NCI-H1694 treated with DMSO at 0.1 percent for 48 hours (cell line): ENCODE results near the gene PLPPR1.

Experiments used
- DNase-seq: peaks from one replicate; lab custom pipeline; 2025; lab: John Stamatoyannopoulos, UW

The PLPPR1 gene

DNA sequence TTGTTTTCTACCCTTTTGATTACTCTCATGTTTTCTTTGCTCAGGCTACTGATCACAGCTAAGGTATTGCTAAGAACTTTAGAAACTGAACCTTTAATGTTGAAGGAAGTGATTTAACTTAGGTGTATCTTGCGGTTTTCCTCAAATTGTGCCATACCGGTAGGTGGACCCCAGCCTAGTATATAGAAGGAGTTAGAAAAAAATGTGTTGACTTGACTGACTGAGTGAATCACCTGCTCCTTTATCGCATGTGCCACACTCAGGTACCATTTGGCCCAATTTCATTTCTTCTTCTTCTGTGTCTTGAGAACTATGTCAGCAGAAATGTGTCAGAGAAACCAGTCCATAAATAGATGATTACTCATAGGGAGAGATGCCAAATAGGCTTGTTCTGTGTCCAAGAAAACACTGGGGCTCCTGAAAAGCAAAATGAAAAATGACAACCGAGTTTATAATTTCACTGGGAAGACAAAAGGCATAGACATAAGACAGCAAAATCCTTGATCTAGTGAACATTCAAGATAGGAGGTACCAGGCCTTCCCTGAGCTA is 19.4 kb downstream of the PLPPR1 start:
- DNase-seq, result peak; percentile 1

DNA sequence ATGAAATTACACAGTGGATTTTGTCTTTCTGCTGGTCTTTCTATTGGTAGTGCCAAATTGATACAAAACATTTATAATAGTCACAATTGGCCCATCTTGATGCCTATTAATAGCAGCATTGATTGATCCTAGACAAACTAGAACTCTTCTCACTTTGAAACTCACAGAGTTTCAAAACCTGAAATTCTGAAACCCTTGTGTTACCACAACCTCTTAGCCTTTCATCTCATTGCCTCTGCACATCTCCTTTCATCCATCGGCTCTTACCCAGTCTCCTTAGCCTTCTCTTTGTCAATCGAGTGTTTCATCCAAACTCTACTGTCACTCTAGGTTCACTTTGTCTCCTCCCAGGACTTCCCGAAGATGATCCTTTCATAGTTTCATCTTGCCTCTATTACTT is 22.1 kb downstream of the PLPPR1 start:
- DNase-seq, result no peak

DNA sequence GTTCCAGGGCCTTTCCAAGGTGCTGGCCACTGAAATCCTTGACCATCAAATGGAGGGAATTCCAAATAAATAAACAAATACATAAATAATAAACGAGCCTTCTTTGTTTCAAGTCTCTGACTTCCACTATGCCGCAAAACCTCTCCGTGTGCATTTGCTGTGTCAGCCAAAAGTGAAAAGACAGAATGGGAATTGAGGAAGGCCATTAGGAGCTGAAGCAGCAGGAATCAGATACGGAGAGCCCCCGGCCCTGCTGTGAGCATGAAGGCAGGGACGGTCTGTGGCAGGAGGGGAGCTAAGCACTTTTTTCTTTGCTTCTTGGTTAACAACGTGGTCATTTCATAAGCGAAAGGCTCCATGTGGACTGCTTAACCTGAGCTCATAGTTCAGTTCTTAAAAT is 26.1 kb downstream of the PLPPR1 start:
- DNase-seq, result no peak

GRCh38 chr9:101055516-101055915 is 27.0 kb downstream of the PLPPR1 start:
- no peak for DNase-seq

GRCh38 chr9:101062686-101063085 is 34.2 kb downstream of the PLPPR1 start:
- no peak for DNase-seq

GRCh38 chr9:101063192-101063591 is 34.7 kb downstream of the PLPPR1 start:
- DNase-seq, result no peak

DNA sequence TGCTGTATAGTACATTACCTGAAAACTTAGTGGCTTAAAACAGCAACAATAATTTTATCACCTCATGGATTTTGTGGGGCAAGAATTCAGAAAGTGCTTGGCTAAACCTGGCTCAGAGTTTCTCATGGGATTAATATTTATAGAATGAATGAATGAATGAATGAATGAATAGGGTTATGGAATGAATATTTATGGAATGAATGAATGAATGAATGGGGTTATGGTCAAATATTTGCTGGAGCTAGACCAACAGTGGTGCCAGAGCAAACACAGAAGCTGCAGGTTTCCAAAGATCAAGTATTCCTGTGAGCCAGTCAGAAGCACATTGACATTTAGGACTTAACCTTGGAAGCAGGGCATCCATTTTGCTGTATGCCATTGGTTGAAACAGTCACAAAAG is 35.7 kb downstream of the PLPPR1 start:
- no peak for DNase-seq

DNA sequence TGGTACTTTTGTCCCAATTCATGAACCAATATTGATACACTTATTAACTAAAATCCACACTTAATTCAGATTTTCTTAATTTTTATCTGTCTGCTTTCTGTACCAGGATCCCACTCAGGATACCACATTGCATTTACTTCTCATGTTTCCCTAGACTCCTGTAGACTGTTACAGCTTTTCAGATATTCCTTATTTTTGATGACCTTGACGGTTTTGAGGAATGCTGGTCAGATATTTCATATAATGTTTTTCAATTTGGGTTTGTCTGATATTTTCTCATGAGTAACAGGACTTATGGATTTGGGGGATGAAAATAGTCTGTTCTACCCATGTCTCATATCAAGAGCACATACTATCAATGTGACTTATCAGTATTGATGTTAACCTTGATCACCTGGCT is 37.4 kb downstream of the PLPPR1 start:
- DNase-seq, result no peak

- DNase-seq, result no peak
These were observed 40.2 kb downstream of the PLPPR1 start for GRCh38 chr9:101068696-101069095.

DNA sequence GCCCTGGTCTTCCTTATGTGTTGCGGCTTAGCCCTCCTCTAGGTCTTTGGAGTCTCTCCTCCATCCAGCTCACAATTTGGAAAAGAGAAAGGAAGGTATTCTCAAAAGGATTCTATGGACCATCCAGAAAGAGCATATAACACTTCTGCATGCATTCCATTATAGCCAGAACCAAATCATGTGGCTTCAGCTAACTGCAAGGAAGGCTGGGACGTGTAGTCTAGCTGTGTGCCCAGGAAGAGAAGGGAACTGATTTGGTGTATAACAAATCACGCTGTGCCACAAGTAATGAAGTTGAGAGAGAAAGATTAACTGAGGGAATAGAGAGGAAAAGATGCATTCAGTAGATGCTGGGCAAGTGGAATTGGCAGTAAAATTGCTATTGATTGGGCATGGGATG is 43.7 kb downstream of the PLPPR1 start:
- no peak for DNase-seq

DNA sequence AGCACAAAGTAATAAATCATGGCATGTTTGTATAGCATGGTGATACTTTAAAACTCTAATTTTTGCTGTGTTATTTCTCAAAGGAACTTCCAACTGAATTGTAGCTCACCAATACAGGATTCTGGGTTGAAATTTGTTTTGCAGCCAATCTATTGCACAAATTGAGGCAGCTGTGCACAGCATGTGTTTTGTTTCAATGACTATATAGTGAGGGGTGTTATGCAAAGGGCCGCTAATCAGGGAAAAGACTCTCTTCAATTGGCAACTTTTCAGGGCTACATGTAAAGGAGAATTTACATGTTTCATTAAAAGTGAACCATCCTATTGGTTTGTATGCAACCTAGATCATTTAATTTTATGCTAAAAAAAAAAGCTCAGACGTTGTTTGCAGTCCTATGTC is 44.6 kb downstream of the PLPPR1 start:
- DNase-seq, result peak; percentile 21

DNA sequence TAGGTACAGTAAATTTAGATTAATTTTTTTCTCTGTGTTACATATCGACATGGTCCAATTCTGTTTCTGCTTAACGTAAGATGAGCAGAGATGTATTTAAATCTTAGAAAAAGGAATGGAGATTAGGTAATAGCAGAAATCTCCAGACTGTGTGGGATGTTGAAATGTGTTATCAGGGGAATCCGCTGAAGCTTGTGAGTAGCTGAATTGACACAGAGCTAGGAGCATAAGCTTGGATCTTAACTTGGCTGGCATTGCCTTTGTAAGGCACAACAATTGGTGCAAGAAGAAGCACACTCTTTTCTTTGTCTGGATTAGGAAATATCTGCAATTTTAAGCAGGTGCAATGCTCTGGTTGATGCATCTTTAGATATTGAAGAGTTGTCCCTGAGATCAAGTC is 53.1 kb downstream of the PLPPR1 start:
- no peak for DNase-seq

DNA sequence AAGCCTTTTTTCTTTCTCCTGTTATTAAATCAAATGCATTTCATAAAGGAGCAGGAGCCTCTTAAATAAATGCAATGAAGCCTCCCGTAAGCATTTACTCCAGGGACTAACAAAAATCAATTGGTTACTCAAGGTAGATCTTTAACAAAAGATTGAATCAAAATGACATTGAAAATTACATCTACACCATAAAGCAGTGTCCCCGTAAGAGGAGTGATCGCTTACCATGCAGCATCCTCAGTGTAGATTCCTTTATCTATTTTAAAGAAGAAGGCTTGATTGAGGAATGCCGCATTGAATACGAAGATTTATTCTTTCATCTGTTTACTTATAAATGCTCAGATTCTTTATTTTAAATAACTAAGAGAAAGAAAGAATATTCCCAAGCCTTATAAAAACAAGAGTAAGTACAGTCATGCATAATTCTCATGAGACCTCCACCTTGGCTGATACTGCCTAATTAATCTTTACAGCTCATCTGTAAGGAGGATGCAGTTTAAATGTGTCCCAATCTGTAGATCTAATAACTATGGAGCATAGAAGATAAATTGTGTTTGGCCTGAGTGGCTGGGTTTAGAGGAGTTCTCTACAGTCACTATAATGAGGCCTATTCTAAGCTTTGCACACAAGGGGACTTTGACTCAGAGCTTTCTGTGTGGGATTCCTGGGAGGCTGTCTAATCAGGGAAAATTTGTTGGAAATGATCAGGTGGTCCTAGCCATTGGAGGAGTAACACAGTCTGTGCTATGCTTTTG is 55.1 kb downstream of the PLPPR1 start:
- no peak for DNase-seq

DNA sequence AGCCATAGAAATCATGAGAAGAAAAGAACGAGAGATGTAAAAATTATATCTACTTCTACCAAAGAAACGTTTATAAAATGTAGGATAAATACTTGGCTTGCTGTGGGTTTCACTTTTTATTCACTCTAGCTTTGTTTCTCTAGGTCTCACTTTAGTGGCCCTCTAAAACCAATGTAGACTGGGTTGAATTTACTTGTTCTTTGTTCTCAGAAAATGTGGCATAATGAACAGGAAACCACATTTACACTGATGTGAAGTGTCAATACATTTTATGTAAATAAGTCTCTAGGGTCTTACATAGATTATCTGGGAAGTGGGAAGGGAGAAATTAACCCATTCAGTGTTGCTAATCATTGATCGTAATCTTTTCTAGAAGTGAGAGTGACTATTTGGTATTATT is 58.9 kb downstream of the PLPPR1 start:
- DNase-seq, result no peak

- no peak for DNase-seq
These were observed 64.4 kb downstream of the PLPPR1 start for GRCh38 chr9:101092922-101093321.

DNA sequence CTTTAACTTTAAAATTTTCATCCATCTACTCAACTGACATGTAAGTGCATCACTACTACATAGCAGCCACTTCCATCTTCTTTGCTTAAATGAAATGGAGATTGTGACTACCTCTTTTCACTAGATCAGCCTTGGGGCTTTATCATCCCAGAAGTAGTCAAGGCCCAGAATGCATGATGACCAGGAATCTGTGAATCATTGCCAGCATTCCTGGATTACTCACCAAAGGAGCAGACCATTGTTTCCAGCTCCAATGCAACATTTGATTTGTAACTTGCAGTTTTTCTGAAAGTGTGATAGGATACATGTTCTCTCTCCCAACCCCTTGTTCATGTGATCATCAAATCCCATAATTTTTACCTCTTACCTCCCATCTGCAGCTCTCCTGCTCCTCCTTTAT is 65.1 kb downstream of the PLPPR1 start:
- DNase-seq, result no peak

GRCh38 chr9:101094686-101095085 is 66.2 kb downstream of the PLPPR1 start:
- no peak for DNase-seq

DNA sequence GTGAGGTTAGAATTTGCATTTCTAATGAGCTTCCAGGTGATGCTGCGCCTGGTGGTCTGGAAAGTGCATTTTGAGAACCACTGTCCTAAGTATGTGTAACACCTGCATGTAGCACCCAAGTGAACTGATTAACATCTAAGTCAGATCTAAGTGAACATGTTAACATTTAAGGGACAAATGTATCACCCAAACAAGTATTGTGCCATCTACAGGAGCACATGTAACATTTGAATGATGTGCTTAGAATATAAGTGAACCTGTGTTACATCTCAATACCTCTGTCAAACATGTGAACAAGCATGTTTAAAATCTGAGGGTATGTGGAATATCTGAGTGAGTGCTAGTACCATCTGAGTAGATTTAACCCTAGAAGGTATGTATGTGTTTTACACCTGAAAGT is 68.7 kb downstream of the PLPPR1 start:
- DNase-seq, result no peak

- no peak for DNase-seq
These were observed 69.9 kb downstream of the PLPPR1 start for GRCh38 chr9:101098392-101098791.

DNA sequence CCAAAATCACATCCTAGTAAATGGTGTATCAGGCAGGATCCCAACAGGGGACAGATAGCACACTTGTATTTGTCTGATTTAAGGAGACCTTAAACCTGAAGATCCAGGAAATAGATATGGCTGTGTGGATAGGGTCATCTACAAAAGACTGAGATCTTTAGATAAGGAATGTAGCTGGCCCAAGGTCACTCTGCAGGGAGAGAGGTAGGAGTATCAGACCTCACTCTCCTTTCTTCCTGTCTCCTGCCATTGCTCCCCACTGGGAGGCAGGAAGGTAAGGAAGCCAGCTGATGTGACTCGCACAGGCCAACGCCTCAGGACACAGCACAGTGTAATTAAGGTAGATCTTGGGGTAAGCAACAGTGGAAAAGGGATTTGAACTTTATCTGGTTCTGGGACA is 85.8 kb downstream of the PLPPR1 start:
- DNase-seq, result no peak

DNA sequence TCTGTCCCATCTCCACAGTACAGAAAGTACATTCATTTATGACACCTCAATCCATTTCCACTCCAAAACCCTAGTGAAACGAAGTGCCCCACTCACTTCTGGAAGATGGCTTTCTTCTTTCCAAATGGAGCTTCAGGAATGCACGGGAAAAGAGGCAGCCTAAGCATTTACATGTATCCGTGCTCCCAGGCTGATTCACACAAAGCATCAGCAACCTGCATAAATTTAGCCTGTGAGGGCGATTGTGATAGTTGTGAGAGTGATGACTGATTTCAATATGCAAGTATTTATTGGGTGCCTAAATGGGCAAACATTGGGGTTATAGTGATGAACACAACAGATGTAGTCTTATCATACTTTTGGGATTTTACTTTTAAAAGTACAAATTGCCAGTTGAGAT is 86.6 kb downstream of the PLPPR1 start:
- DNase-seq, result no peak

DNA sequence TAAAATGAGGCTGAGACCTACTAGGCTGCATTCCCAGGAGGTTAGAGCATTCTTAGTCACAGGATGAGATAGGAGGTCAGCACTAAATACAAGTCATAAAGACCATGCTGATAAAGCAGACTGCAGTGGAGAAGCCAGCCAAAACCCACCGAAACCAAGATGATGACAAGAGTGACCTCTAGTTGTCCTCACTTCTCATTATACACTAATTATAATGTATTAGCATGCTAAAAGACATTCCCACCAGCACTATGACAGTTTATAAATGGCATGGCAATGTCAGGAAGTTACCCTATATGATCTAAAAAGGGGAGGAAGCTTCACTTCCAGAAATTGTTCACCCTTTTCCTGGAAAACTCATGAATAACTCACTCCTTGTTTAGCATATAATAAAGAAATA is 88.6 kb downstream of the PLPPR1 start:
- DNase-seq, result no peak

GRCh38 chr9:101119206-101119819 is 90.8 kb downstream of the PLPPR1 start:
- DNase-seq, result peak; percentile 51
